Iris pigment epithelial cell (primary cell): ENCODE results near the gene TMEM141.

ENCODE experiments used
- DNase-seq: peaks from one replicate; pipeline ENCODE4 v3.0.0-alpha.2; 2011; ENCODE audit warnings: low read depth

The TMEM141 gene

DNA sequence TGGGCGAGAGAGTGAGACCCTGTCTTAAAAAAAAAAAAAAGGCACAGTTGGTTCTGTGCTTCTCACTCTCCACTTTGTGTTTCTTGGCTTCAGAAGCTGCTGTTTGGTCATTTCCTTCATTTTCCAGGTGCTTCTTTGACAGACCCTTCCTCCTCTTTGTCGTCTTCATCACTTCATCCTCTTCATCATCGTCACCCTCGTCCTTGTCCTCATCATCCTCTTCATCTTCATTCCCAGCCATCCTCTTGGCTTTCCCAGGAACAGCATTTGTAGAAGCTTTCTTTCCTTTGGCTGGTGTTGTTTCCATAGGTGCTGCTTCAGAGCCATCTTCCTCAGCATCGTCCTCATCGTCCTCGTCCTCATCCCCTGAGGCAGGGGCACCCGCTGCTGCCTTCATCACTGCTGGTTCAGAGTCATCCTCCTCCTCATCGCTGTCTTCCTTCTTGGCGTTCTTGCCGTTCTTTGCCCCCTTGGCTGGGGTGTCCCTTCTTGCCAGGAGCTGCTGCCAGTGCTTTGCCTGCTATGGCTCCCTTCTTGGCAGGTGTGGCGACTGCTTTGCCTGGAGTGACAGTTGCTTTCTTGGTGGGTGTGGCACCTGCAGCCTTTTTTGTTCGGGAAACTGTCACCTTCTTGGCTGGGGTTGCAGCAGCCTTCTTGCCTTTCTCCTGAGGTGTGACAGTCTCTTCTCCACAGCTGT lies 23.7 kb downstream of the TMEM141 start:
- no peak for DNase-seq

DNA sequence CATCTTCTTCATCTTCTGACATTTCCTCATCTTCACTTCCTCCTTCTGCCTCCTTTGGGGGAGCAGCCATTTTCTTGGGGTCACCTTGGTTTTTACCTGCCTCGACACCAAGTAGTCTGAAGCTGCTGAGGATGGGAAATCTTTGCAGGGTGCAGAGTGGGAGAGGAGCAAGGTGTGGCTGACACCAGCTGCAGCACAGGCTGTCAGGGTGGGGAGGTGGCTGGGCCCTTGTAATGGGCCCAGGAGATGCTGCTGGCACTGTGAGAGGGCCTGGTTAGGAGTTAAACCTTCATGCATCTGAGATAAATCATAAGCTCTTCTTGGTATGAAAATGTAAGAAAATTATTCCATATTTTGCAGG lies 24.3 kb downstream of the TMEM141 start:
- no peak for DNase-seq

GRCh38 chr9:136820971-136821825 lies 30.1 kb downstream of the TMEM141 start:
- peak; percentile 53 for DNase-seq

- DNase-seq: no peak
Observed at GRCh38 chr9:136821826-136822544, 30.8 kb downstream of the TMEM141 start.

- no peak for DNase-seq
Observed at GRCh38 chr9:136823136-136824046, 32.2 kb downstream of the TMEM141 start.

GRCh38 chr9:136824496-136825225 lies 33.5 kb downstream of the TMEM141 start:
- no peak for DNase-seq

DNA sequence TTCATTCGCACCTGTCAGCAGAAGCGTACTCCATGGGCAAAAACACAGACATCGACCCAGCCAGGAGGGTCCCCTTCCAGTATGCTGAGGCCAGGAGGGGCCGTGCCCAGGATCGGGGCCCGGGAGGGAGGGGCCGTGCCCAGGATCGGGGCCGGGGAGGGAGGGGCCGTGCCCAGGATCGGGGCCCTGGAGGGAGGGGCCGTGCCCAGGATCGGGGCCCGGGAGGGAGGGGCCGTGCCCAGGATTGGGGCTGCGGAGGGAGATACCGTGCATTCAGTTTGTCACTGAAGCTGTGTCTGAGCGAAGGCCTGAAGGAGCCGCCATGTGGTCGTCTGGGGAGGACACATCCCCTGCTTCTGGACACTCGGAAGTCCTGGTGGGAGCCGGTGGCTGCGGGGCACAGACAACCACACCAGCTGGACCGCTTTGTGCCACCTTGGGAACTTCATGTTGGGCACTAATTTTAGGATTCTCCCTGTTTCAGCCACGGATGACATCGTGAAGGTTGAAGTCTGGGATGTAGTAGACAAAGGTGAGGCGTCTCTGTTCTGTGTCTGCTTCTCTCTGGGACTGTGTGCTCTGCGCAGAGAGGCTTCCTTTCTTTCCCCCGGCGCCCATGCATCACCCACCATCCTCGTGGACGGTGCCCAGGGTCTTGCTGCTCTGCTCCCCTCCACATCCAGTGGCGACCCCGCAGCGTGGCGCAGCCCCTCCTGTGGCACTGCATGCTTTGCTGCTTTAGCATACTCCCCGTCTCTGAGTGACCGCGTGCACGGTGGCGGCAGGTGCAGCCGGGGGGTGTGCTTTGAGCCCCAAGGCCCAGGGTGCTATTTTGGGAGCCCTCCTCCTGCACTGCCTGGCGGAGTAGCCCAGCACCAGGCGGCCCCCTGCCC lies 34.4 kb downstream of the TMEM141 start:
- no peak for DNase-seq

- no peak for DNase-seq
Observed at GRCh38 chr9:136826188-136826541, 35.0 kb downstream of the TMEM141 start.

DNA sequence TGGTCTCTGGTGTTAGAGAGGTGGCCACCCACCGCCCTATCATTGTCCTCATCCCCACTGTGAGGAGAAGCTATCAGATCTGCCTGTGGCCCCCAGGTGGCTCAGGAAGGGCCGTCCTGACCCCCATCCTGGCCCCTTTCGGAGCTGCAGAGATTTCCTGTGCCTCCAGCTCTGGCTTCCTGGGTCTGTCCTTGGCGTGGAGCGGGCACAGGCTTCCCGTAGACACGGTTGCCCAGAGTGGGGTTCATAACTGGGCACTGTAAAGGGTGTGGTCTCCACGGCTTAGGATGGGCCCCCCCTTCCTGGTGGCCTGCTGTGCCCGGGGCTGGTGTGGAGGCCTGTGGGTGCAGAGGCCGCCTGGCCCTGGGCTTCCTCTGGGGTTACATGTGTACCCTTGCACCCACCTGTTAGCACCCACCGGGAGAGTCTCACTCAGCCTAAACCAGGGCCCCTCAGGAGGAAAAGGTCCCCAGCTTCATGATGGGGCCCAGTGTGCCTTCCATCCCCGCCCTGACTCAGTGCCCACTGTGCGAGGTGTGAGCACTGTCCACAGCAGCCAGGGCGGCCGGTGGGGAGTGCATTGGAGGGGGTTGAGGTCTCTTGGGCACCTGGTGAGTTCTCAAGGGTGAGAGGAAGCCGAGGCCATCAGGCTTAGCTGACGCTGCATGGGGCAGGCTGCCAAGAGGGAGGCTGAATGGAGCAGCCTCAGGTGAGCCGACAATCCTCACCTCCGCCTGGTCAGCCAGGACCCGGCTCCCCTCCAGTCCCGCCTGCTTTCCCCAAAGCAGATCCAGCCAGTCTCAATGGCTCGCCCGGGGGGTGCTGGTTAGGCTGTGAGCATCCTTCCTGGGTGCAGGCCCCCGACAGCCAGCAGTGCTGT lies 35.8 kb downstream of the TMEM141 start:
- no peak for DNase-seq

GRCh38 chr9:136827794-136828473 lies 36.8 kb downstream of the TMEM141 start:
- no peak for DNase-seq

- no peak for DNase-seq
Observed at GRCh38 chr9:136828474-136829140, 37.5 kb downstream of the TMEM141 start.

GRCh38 chr9:136829412-136829811 lies 38.3 kb downstream of the TMEM141 start:
- DNase-seq: no peak

- DNase-seq: no peak
Observed at GRCh38 chr9:136829981-136830885, 39.1 kb downstream of the TMEM141 start.

DNA sequence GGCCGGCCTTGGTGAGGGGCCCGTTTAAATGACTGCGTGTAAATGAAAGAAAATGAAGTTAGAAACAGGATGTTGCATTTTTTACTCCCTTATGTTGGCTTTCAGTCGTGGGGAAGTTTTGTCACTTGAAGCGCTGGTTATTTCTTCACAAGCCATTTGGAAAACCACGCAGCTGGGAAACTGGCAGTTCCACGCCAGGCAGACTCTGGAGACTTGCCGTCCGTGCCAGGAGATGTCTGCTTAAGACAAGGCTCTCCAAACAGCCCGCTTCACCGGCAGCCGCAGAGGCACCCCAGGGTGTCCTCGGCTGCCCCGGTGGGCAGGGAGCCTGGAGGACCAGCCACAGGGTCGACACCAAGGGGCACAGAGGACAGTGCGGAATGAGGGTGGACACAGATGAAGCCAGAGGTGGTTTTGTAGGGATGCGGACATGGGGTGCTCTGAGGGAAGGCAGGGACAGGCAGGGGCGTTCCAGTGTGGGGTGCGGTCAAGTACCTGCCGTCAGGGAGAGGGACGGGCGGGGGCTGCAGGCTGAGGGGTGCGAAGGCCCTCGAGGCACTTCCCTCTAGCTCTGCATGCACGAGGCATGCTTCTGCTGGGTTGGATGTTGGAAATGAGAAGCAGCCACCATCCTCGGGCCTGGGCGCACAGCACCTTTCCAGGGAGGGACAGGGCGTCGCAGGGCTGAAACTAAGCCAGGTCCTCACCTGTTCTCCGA lies 40.0 kb downstream of the TMEM141 start:
- DNase-seq: no peak

GRCh38 chr9:136831720-136832104 lies 40.6 kb downstream of the TMEM141 start:
- DNase-seq: no peak

GRCh38 chr9:136832581-136832980 lies 41.4 kb downstream of the TMEM141 start:
- no peak for DNase-seq
